ENCODE measurements around the gene BCAS1.

The BCAS1 gene

DNA sequence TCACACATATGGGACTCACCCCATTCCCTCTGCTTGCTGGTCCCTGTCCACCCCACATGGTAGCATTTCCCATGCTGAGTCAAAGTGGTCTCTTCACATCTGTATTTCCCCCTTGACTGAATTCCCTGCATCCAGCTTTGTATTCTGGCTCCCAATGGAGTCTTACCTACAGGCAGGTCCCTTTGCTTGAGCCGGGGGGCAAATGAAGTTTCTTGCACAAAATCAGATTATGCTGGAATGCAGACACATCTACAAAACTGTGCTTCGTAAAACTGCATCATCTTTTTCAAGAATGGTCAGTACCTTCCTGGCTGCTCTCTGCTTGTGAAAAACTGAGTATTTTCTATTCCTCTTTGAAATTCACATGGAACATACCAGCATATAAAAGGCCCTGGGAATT is 32.1 kb upstream of the BCAS1 start:
- no peak for ATAC-seq
- no peak for TF ChIP-seq ZFP3 (CRISPR knock-in tag; IDR thresholded peaks at IDR 0.05)
- TF ChIP-seq PPARA (CRISPR knock-in tag; IDR thresholded peaks at IDR 0.05; ENCODE audit: borderline replicate concordance): no peak
- no peak for TF ChIP-seq ZNF8 (CRISPR knock-in tag; IDR thresholded peaks at IDR 0.05)
- TF ChIP-seq, protein P1, sequence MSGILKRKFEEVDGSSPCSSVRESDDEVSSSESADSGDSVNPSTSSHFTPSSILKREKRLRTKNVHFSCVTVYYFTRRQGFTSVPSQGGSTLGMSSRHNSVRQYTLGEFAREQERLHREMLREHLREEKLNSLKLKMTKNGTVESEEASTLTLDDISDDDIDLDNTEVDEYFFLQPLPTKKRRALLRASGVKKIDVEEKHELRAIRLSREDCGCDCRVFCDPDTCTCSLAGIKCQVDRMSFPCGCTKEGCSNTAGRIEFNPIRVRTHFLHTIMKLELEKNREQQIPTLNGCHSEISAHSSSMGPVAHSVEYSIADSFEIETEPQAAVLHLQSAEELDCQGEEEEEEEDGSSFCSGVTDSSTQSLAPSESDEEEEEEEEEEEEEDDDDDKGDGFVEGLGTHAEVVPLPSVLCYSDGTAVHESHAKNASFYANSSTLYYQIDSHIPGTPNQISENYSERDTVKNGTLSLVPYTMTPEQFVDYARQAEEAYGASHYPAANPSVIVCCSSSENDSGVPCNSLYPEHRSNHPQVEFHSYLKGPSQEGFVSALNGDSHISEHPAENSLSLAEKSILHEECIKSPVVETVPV (CRISPR knock-in tag; IDR thresholded peaks at IDR 0.05): no peak
- TF ChIP-seq RARB (CRISPR knock-in tag; IDR thresholded peaks at IDR 0.05): no peak
- no peak for TF ChIP-seq ZC3H10 (CRISPR knock-in tag; IDR thresholded peaks at IDR 0.05)
- TF ChIP-seq TCF4 (CRISPR knock-in tag; IDR thresholded peaks at IDR 0.05; ENCODE audit: borderline replicate concordance): no peak
- TF ChIP-seq ARNTL (CRISPR knock-in tag; IDR thresholded peaks at IDR 0.05; ENCODE audit: borderline replicate concordance, low read depth): no peak
- TF ChIP-seq, protein P2, sequence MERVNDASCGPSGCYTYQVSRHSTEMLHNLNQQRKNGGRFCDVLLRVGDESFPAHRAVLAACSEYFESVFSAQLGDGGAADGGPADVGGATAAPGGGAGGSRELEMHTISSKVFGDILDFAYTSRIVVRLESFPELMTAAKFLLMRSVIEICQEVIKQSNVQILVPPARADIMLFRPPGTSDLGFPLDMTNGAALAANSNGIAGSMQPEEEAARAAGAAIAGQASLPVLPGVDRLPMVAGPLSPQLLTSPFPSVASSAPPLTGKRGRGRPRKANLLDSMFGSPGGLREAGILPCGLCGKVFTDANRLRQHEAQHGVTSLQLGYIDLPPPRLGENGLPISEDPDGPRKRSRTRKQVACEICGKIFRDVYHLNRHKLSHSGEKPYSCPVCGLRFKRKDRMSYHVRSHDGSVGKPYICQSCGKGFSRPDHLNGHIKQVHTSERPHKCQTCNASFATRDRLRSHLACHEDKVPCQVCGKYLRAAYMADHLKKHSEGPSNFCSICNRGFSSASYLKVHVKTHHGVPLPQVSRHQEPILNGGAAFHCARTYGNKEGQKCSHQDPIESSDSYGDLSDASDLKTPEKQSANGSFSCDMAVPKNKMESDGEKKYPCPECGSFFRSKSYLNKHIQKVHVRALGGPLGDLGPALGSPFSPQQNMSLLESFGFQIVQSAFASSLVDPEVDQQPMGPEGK (CRISPR knock-in tag; IDR thresholded peaks at IDR 0.05; ENCODE audit: borderline replicate concordance): no peak
- no peak for TF ChIP-seq TOX (CRISPR knock-in tag; IDR thresholded peaks at IDR 0.05; ENCODE audit: borderline replicate concordance)
- TF ChIP-seq ZNF565 (CRISPR knock-in tag; conservative IDR thresholded peaks at IDR 0.05; ENCODE audit: low read depth): no peak
- TF ChIP-seq OSR1 (CRISPR knock-in tag; IDR thresholded peaks at IDR 0.05): no peak
- TF ChIP-seq, protein P3, sequence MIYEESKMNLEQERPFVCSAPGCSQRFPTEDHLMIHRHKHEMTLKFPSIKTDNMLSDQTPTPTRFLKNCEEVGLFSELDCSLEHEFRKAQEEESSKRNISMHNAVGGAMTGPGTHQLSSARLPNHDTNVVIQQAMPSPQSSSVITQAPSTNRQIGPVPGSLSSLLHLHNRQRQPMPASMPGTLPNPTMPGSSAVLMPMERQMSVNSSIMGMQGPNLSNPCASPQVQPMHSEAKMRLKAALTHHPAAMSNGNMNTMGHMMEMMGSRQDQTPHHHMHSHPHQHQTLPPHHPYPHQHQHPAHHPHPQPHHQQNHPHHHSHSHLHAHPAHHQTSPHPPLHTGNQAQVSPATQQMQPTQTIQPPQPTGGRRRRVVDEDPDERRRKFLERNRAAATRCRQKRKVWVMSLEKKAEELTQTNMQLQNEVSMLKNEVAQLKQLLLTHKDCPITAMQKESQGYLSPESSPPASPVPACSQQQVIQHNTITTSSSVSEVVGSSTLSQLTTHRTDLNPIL (CRISPR knock-in tag; IDR thresholded peaks at IDR 0.05; ENCODE audit: low read depth): no peak
- no peak for TF ChIP-seq ESRRG (CRISPR knock-in tag; IDR thresholded peaks at IDR 0.05)
- TF ChIP-seq SNAI2 (CRISPR knock-in tag; IDR thresholded peaks at IDR 0.05): no peak

DNA sequence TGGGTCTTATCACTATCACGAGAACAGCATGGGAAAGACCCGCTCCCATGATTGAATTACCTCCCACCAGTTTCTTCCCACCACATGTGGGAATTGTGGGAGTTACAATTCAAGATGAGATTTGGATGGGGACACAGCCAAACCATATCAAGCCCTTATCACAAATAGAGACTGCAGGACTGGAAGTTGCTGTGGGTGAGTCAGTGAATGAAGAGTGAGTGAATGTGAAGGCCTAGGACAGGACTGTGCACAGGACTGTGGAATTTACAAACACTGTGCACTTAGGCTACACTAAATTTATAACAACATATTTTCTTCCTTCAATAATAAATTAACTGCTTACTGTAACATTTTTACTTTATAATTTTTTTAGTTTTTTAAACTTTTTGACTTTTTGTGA is 30.2 kb upstream of the BCAS1 start:
- ATAC-seq: no peak
- TF ChIP-seq, protein P1 (CRISPR knock-in tag; IDR thresholded peaks at IDR 0.05): no peak
- no peak for TF ChIP-seq ESRRG (CRISPR knock-in tag; IDR thresholded peaks at IDR 0.05)
- TF ChIP-seq SNAI2 (CRISPR knock-in tag; IDR thresholded peaks at IDR 0.05): no peak
- TF ChIP-seq ISL1 (CRISPR knock-in tag; IDR thresholded peaks at IDR 0.05): no peak
- no peak for TF ChIP-seq RARB (CRISPR knock-in tag; IDR thresholded peaks at IDR 0.05)
- no peak for TF ChIP-seq ZC3H10 (CRISPR knock-in tag; IDR thresholded peaks at IDR 0.05)
- TF ChIP-seq, protein P4, sequence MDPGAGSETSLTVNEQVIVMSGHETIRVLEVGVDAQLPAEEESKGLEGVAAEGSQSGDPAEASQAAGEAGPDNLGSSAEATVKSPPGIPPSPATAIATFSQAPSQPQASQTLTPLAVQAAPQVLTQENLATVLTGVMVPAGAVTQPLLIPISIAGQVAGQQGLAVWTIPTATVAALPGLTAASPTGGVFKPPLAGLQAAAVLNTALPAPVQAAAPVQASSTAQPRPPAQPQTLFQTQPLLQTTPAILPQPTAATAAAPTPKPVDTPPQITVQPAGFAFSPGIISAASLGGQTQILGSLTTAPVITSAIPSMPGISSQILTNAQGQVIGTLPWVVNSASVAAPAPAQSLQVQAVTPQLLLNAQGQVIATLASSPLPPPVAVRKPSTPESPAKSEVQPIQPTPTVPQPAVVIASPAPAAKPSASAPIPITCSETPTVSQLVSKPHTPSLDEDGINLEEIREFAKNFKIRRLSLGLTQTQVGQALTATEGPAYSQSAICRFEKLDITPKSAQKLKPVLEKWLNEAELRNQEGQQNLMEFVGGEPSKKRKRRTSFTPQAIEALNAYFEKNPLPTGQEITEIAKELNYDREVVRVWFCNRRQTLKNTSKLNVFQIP (CRISPR knock-in tag; IDR thresholded peaks at IDR 0.05; ENCODE audit: borderline replicate concordance, low read depth): no peak
- TF ChIP-seq, protein P2 (CRISPR knock-in tag; IDR thresholded peaks at IDR 0.05; ENCODE audit: borderline replicate concordance): no peak
- TF ChIP-seq ZNF565 (CRISPR knock-in tag; conservative IDR thresholded peaks at IDR 0.05; ENCODE audit: low read depth): no peak
- no peak for TF ChIP-seq ZNF70 (CRISPR knock-in tag; IDR thresholded peaks at IDR 0.05)
- TF ChIP-seq CSDC2 (CRISPR knock-in tag; IDR thresholded peaks at IDR 0.05): no peak
- no peak for TF ChIP-seq GLIS3 (CRISPR knock-in tag; IDR thresholded peaks at IDR 0.05)
- TF ChIP-seq TCF4 (CRISPR knock-in tag; IDR thresholded peaks at IDR 0.05; ENCODE audit: borderline replicate concordance): no peak

DNA sequence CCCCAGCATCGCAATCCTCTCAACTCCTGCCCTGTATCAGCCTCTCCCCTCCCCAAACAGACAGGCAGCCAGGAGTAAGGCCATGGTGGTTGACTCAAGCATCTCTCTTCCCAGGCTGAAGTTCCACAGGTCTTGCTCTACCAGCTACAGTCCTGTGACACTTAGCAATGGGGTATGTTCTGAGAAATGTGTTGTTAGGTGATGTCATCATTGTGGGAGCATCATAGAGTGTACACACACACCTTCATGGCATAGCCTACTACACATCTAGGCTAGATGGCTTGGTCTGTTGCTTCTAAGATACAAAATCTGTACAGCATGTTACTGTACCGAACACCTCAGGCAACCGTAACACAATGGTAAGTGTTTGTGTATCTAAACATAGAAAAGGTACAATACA is 29.5 kb upstream of the BCAS1 start:
- no peak for ATAC-seq
- TF ChIP-seq TCF4 (CRISPR knock-in tag; IDR thresholded peaks at IDR 0.05; ENCODE audit: borderline replicate concordance) (no peak), RARB (CRISPR knock-in tag; IDR thresholded peaks at IDR 0.05) (no peak), ISL1 (CRISPR knock-in tag; IDR thresholded peaks at IDR 0.05) (no peak), ZC3H10 (CRISPR knock-in tag; IDR thresholded peaks at IDR 0.05) (no peak), ZFP30 (CRISPR knock-in tag; IDR thresholded peaks at IDR 0.05) (no peak), ARNTL (CRISPR knock-in tag; IDR thresholded peaks at IDR 0.05; ENCODE audit: borderline replicate concordance, low read depth) (no peak), ESRRG (CRISPR knock-in tag; IDR thresholded peaks at IDR 0.05) (no peak), SNAI2 (CRISPR knock-in tag; IDR thresholded peaks at IDR 0.05) (no peak), CSDC2 (CRISPR knock-in tag; IDR thresholded peaks at IDR 0.05) (no peak)
